K562 (cell line): ENCODE measurements around the gene MYO9A. TPM values are rescaled to one million over a fixed set of nuclear protein-coding genes. Genes with fewer than 3 reads are reported as not detected.

Experiments used
- ASH1L ChIP-seq: fragments of 450-650 bp; IDR thresholded peaks from 2 replicates; pipeline ENCODE4 v1.6.1; 2018; ENCODE audit warnings: borderline replicate concordance, mild to moderate bottlenecking, low read depth; ENCODE audit not compliant: partially characterized antibody
- DACH1 ChIP-seq: fragments of 450-650 bp; IDR thresholded peaks from 2 replicates; pipeline ENCODE4 v1.6.1; 2018; ENCODE audit not compliant: partially characterized antibody
- MCM2 ChIP-seq: fragments of 450-650 bp; IDR thresholded peaks from 2 replicates; pipeline ENCODE4 v1.6.1; 2017; ENCODE audit warnings: low read depth, mild to moderate bottlenecking
- NR4A1 ChIP-seq, 2 experiments: fragments of 250-450 bp in 1 of 2; fragments of 450-650 bp in 1 of 2; sonication (Bioruptor Pico) in 1 of 2; IDR thresholded peaks; 2 replicates each; pipeline versions ENCODE4 v1.4.0 to v1.6.1; 2016 to 2020; ENCODE audit warnings: mild to moderate bottlenecking in 2 of 2, missing compliant biosample characterization in 1 of 2, missing genetic modification characterization in 1 of 2, moderate library complexity in 1 of 2
- RNF2 ChIP-seq: sonication (generic); IDR thresholded peaks from 2 replicates; pipeline ENCODE4 v1.6.1; 2016
- SAFB ChIP-seq: fragments of 200-400 bp; formaldehyde crosslinking; IDR thresholded peaks from 2 replicates; pipeline ENCODE4 v1.6.1; 2017; ENCODE audit warnings: low read depth, low read length, borderline replicate concordance
- U2AF2 ChIP-seq: fragments of 200-400 bp; formaldehyde crosslinking; optimal IDR thresholded peaks from 2 replicates; pipeline ENCODE3; 2017; ENCODE audit warnings: low read depth, mild to moderate bottlenecking, low read length
- ZNF561 ChIP-seq: fragments of 450-650 bp; formaldehyde crosslinking; conservative IDR thresholded peaks from 2 replicates; pipeline ENCODE4 v1.4.0; 2020; ENCODE audit warnings: mild to moderate bottlenecking, moderate library complexity
- polyA plus RNA-seq, 8 experiments: library from polyadenylated mRNA; depleted of rRNA in 4 of 8; stranded (reverse) in 5 of 8; unstranded in 3 of 8; fragments of >200 nt; fragmentation: Nextera tagmentation in 2 of 8; fragmentation: Illumina TruSeq in 1 of 8; extraction: Ambion mirVana in 2 of 8; extraction: Trizol in 1 of 8; gene quantifications; 2 replicates each; pipeline versions ENCODE4 v1.2.1 to v1.2.3, GENCODE V29; 2011 to 2014; ENCODE audit warnings: inconsistent platforms in 1 of 8, missing spikeins in 1 of 8
- total RNA-seq, 7 experiments: library from RNA; depleted of rRNA in 6 of 7; stranded (reverse); fragments of >200 nt in 6 of 7; fragmentation: Illumina TruSeq in 2 of 7; extraction: Trizol in 2 of 7; gene quantifications; 2 replicates each; pipeline versions ENCODE4 v1.2.1 to v1.2.3, GENCODE V29; 2011 to 2021; ENCODE audit warnings: low replicate concordance in 1 of 7
- TF ChIP-seq, protein P1 (sequence below), 2 experiments: IDR thresholded peaks; 2 replicates each; pipeline ENCODE4 v1.6.1; 2012; ENCODE audit warnings: improper control_type of control experiment in 2 of 2, low read depth in 2 of 2, low read length in 2 of 2, borderline replicate concordance in 1 of 2
- TF ChIP-seq, protein P2 (sequence below): fragments of 450-650 bp; formaldehyde crosslinking; IDR thresholded peaks from 2 replicates; pipeline ENCODE4 v1.4.0; 2020; ENCODE audit warnings: mild to moderate bottlenecking, mixed read lengths
- TF ChIP-seq, protein P3 (sequence below): IDR thresholded peaks from 2 replicates; pipeline ENCODE4 v1.6.1; 2014; ENCODE audit warnings: antibody characterized with exemption

Gene MYO9A
- total and polyA plus RNA-seq, 9 of the 15 experiments (the other 6 are each of a cell fraction or from before 2014, with no cell fraction given) = 1.9 to 15.4 (median 5.8) TPM

DNA sequence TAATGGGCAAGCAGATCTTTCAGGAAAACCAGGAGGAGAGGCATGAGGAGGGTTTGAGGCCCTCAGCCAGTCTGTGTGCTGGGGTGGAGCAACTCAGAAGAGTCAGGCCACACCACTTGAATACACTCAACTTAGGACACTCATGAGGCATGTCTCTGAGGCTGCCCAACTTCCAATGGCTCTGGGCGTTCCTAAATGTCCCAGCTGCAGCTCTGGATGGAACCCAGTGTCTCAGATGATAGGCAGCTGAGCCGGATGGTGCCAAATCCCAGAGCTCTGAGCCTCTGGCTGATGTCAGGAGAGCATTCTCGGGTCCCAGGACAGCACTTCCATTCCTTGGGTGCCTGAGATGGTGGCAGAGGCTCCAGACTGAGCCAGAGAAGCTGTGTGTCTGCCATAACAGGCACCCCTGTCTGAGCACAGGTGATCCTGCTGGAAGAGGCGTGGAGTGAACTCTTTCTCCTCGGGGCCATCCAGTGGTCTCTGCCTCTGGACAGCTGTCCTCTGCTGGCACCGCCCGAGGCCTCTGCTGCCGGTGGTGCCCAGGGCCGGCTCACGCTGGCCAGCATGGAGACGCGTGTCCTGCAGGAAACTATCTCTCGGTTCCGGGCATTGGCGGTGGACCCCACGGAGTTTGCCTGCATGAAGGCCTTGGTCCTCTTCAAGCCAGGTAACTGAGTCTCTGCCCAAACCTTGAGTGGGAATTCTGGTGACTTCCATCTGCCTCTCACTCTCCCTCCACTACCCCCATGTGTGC is 304.8 kb downstream of the MYO9A start (continued):
- TF ChIP-seq, protein P1, sequence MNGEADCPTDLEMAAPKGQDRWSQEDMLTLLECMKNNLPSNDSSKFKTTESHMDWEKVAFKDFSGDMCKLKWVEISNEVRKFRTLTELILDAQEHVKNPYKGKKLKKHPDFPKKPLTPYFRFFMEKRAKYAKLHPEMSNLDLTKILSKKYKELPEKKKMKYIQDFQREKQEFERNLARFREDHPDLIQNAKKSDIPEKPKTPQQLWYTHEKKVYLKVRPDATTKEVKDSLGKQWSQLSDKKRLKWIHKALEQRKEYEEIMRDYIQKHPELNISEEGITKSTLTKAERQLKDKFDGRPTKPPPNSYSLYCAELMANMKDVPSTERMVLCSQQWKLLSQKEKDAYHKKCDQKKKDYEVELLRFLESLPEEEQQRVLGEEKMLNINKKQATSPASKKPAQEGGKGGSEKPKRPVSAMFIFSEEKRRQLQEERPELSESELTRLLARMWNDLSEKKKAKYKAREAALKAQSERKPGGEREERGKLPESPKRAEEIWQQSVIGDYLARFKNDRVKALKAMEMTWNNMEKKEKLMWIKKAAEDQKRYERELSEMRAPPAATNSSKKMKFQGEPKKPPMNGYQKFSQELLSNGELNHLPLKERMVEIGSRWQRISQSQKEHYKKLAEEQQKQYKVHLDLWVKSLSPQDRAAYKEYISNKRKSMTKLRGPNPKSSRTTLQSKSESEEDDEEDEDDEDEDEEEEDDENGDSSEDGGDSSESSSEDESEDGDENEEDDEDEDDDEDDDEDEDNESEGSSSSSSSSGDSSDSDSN (IDR thresholded peaks at IDR 0.05; ENCODE audit: borderline replicate concordance in 1 of 2, low read depth in 2 of 2, low read length in 2 of 2) = no peak
- TF ChIP-seq SAFB = no peak
- TF ChIP-seq DACH1 = no peak
- TF ChIP-seq ASH1L = no peak
- no peak for TF ChIP-seq MCM2
- TF ChIP-seq, protein P2, sequence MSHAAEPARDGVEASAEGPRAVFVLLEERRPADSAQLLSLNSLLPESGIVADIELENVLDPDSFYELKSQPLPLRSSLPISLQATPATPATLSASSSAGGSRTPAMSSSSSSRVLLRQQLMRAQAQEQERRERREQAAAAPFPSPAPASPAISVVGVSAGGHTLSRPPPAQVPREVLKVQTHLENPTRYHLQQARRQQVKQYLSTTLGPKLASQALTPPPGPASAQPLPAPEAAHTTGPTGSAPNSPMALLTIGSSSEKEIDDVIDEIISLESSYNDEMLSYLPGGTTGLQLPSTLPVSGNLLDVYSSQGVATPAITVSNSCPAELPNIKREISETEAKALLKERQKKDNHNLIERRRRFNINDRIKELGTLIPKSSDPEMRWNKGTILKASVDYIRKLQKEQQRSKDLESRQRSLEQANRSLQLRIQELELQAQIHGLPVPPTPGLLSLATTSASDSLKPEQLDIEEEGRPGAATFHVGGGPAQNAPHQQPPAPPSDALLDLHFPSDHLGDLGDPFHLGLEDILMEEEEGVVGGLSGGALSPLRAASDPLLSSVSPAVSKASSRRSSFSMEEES (CRISPR knock-in tag) = no peak
- no peak for TF ChIP-seq U2AF2
- TF ChIP-seq ZNF561 (CRISPR knock-in tag) = no peak
- no peak for TF ChIP-seq NR4A1 (CRISPR knock-in tag; IDR thresholded peaks at IDR 0.05)
- TF ChIP-seq NR4A1 (tag; IDR thresholded peaks at IDR 0.05) = no peak
- TF ChIP-seq RNF2 = no peak
- TF ChIP-seq, protein P3, sequence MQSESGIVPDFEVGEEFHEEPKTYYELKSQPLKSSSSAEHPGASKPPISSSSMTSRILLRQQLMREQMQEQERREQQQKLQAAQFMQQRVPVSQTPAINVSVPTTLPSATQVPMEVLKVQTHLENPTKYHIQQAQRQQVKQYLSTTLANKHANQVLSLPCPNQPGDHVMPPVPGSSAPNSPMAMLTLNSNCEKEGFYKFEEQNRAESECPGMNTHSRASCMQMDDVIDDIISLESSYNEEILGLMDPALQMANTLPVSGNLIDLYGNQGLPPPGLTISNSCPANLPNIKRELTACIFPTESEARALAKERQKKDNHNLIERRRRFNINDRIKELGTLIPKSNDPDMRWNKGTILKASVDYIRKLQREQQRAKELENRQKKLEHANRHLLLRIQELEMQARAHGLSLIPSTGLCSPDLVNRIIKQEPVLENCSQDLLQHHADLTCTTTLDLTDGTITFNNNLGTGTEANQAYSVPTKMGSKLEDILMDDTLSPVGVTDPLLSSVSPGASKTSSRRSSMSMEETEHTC = no peak
